ENCODE results near the gene CD44. TPM values are rescaled to one million over a fixed set of nuclear protein-coding genes. Genes with fewer than 3 reads are reported as not detected.

Gene CD44
- total RNA-seq, 5 donors from 2014 or later (not counting 1 experiment from before 2014, with no cell fraction given): 732 to 1,108 (median 781) TPM

DNA sequence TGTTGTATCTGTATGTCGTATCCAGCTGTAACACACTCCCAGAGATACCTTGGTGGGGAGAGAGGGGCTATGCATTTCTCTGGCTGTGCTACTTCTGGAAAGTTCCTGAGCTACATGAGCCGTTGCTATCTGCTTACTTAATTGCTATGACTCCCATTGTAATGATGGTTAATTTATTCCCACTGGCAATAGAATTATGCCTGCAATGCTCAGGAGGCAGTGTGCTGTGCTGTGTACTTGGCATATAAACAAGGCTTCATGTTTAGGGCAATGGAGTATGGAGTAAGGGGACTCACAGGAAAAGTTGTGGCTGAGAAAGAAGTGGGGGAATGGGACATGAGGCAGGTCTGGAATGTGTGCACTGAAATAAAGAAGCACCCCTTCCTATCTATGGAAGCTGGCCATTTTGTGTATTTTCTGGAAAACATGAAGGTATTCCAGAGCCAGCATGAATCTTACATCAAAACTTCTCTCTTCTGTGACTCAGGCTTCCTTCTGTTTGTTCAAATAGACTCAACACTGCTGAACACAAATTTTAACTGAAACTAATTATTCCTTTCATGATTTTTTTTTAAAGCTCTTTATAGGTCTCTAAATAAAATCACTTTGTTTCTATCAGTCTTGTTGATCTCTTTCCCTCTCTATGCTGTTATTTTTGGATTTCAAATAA is 40.6 kb downstream of the CD44 start:
- Mint-ChIP-seq H3K4me1 (peaks cover 88 to 92% (median 89%) of the 10 kb centered on the region in 3 donors), H3K36me3 (peaks cover 87% of the 10 kb centered on the region), H3K27me3 (no peaks in the 10 kb centered on the region), H3K4me3 (peak overlapping the region in 2 of 3 donors; percentile 28 to 69), H3K27ac (peak overlapping the region; percentile 94 to 96), H3K9me3 (no peaks in the 10 kb centered on the region)
- H3K36me3 ChIP-seq (ENCODE audit: control insufficient read depth in 2 of 2, extremely low read depth in 1 of 2, insufficient read depth in 1 of 2, low read length in 1 of 2): peaks cover 4 to 73% of the 10 kb centered on the region in 2 donors
- peaks cover 62 to 88% of the 10 kb centered on the region in 2 experiments for H3K4me1 ChIP-seq (ENCODE audit: control insufficient read depth in 1 of 2, extremely low read depth in 1 of 2, insufficient read depth in 2 of 2, low read length in 2 of 2)
- ChIA-PET POLR2A (interaction anchor here (0.6 to 6.9 kb wide), 8 partner anchors 12 to 93 kb away, joined by 3 to 81 read pairs (median 4); no protein-coding TSS in a partner anchor), CTCF (interaction anchor here (0.8 to 4.1 kb wide), 6 partner anchors 10 to 56 kb away, joined by 3 to 34 read pairs (median 3); no protein-coding TSS in a partner anchor)
- H3K27ac ChIP-seq (ENCODE audit: low read length): peak overlapping the region; percentile 58
- no peak for DNase-seq
- ATAC-seq (replicated peaks in 1 of 4): no peak
- no peaks in the 10 kb centered on the region for H3K9me3 ChIP-seq
- WGBS (ENCODE audit: insufficient coverage): no CpG with 5 or more reads among the region's 2 CpGs
- H3K27me3 ChIP-seq (replicated peaks in 1 of 2; ENCODE audit: control insufficient read depth in 2 of 2, extremely low read depth in 1 of 2, insufficient read depth in 2 of 2, low read length in 1 of 2): no peaks in the 10 kb centered on the region
- no peak overlapping the region for H3K4me3 ChIP-seq (ENCODE audit: control insufficient read depth in 1 of 2, extremely low read depth in 1 of 2, low read length in 1 of 2)

DNA sequence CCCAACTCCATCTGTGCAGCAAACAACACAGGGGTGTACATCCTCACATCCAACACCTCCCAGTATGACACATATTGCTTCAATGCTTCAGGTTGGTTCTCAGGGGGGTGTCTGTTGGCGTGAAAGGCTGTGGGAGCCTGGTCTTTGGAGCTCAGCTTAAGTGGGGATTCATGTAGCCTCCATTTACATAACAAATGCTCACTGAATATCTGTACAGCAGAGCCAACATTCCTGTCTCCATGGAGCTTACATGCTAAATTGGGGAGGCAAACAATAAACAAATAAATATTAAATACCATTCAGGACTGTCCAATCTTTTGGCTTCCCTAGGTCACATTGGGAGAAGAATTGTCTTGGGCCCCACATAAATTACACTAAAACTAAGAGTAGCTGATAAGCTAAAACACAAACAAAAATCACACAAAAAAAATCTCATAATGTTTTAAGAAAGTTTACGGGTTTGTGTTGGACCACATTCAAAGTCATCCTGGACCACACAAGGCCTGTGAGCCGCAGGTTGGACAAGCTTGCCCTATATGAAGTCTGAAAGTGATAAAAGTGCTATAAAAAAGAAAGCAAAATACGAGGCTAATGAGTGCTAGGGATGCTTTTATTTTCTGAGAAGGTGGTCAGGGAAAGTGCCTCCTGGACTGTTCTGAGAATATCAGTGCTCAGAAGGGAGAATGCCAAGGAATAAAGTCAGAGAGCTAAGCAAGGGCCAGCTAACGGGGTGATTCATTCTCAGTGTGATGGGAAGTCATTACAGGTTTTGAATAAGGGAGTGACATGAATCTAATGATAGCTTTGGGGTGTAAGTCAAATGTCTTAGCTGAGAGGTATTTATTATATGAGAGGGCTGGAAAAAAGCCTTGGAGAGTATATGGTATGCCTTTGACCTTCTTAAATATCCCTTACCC is 41.6 kb downstream of the CD44 start:
- ChIA-PET POLR2A (interaction anchor here (0.5 to 6.9 kb wide), 11 partner anchors 13 to 198 kb away, joined by 3 to 81 read pairs (median 4); no protein-coding TSS in a partner anchor), CTCF (interaction anchor here (0.5 to 4.1 kb wide), 8 partner anchors 9 to 460 kb away, joined by 3 to 34 read pairs (median 3); no protein-coding TSS in a partner anchor)
- Mint-ChIP-seq H3K4me3 (peak overlapping the region; percentile 4 to 69 (median 28)), H3K36me3 (peaks cover 86% of the 10 kb centered on the region), H3K4me1 (peaks cover 88 to 92% (median 89%) of the 10 kb centered on the region in 3 donors), H3K27me3 (no peaks in the 10 kb centered on the region), H3K9me3 (no peaks in the 10 kb centered on the region), H3K27ac (peak overlapping the region; percentile 94 to 96)
- no peak for DNase-seq
- H3K9me3 ChIP-seq: no peaks in the 10 kb centered on the region
- peak overlapping the region; percentile 58 for H3K27ac ChIP-seq (ENCODE audit: low read length)
- no peaks in the 10 kb centered on the region for H3K27me3 ChIP-seq (replicated peaks in 1 of 2; ENCODE audit: control insufficient read depth in 2 of 2, extremely low read depth in 1 of 2, insufficient read depth in 2 of 2, low read length in 1 of 2)
- WGBS (ENCODE audit: insufficient coverage): 77% methylated on average over 3 of the region's 5 CpGs
- H3K4me1 ChIP-seq (ENCODE audit: control insufficient read depth in 1 of 2, extremely low read depth in 1 of 2, insufficient read depth in 2 of 2, low read length in 2 of 2): peaks cover 59 to 82% of the 10 kb centered on the region in 2 experiments
- H3K36me3 ChIP-seq (ENCODE audit: control insufficient read depth in 2 of 2, extremely low read depth in 1 of 2, insufficient read depth in 1 of 2, low read length in 1 of 2): peaks cover 4 to 83% of the 10 kb centered on the region in 2 donors
- no peak overlapping the region for H3K4me3 ChIP-seq (ENCODE audit: control insufficient read depth in 1 of 2, extremely low read depth in 1 of 2, low read length in 1 of 2)
- no peak for ATAC-seq (replicated peaks in 1 of 4)

DNA sequence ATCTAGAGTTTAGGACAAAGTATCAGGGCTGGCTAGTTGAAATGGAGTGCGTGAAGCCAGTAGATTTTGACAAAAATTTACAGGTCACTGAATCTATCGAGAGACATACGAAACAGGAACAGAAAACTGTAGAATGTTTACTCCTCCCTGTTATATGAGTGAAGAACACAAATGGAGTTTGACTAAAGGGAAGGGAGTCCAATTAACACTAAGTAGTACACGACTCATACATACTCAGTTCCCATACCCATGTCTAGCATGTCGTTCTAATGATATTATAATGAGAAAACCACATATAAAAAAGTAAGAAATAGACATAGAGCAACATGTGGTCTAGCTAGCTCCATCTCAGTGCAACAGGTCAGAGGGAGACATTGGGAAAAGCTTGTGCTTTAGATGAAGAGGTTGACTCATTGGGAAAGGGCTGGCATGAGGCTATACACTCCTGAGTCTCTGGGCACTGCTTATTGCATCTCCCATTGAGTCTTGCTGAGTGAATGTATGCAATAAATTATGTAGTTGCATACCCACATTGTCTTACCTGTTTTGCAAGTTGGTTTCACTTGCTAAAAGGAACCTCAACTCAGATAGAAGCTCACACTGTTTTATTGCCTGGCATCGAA is 43.5 kb downstream of the CD44 start:
- ATAC-seq (replicated peaks in 1 of 4): peak in 1 of 4 experiments; percentile 5
- no peaks in the 10 kb centered on the region for H3K27me3 Mint-ChIP-seq
- no peaks in the 10 kb centered on the region for H3K9me3 Mint-ChIP-seq
- H3K36me3 Mint-ChIP-seq: peaks cover 79% of the 10 kb centered on the region
- ChIA-PET POLR2A (interaction anchor here (0.6 to 2.9 kb wide), 9 partner anchors 8 to 265 kb away, joined by 3 to 25 read pairs (median 4); no protein-coding TSS in a partner anchor), CTCF (interaction anchor here (0.7 to 1.5 kb wide), 6 partner anchors 10 to 185 kb away, joined by 3 to 5 read pairs (median 5); no protein-coding TSS in a partner anchor)
- no peak for DNase-seq
- Histone ChIP-seq H3K4me1 (ENCODE audit: control insufficient read depth in 1 of 2, extremely low read depth in 1 of 2, insufficient read depth in 2 of 2, low read length in 2 of 2) (peaks cover 49 to 69% of the 10 kb centered on the region in 2 experiments), H3K4me3 (ENCODE audit: control insufficient read depth in 1 of 2, extremely low read depth in 1 of 2, low read length in 1 of 2) (no peak overlapping the region), H3K36me3 (ENCODE audit: control insufficient read depth in 2 of 2, extremely low read depth in 1 of 2, insufficient read depth in 1 of 2, low read length in 1 of 2) (peaks cover 4 to 91% of the 10 kb centered on the region in 2 donors), H3K9me3 (no peaks in the 10 kb centered on the region), H3K27ac (ENCODE audit: low read length) (peak overlapping the region; percentile 50), H3K27me3 (replicated peaks in 1 of 2; ENCODE audit: control insufficient read depth in 2 of 2, extremely low read depth in 1 of 2, insufficient read depth in 2 of 2, low read length in 1 of 2) (no peaks in the 10 kb centered on the region)
- WGBS (ENCODE audit: insufficient coverage): 83% methylated on average over 1 of the region's 6 CpGs
- H3K27ac Mint-ChIP-seq: peak overlapping the region; percentile 92 to 94
- peaks cover 82 to 88% (median 86%) of the 10 kb centered on the region in 3 donors for H3K4me1 Mint-ChIP-seq
- peak overlapping the region; percentile 18 to 23 (median 21) for H3K4me3 Mint-ChIP-seq

- WGBS (ENCODE audit: insufficient coverage): no CpG with 5 or more reads among the region's 2 CpGs
- H3K36me3 Mint-ChIP-seq: peaks cover 79% of the 10 kb centered on the region
- peak overlapping the region; percentile 92 to 94 for H3K27ac Mint-ChIP-seq
- CTCF ChIA-PET: interaction anchor here (0.7 to 1.8 kb wide), 15 partner anchors 9 to 304 kb away, joined by 3 to 5 read pairs (median 4); no protein-coding TSS in a partner anchor
- H3K4me3 Mint-ChIP-seq: peak overlapping the region in 2 of 3 donors; percentile 18 to 29
- Histone ChIP-seq H3K4me3 (ENCODE audit: control insufficient read depth in 1 of 2, extremely low read depth in 1 of 2, low read length in 1 of 2) (no peak overlapping the region), H3K4me1 (ENCODE audit: control insufficient read depth in 1 of 2, extremely low read depth in 1 of 2, insufficient read depth in 2 of 2, low read length in 2 of 2) (peaks cover 39 to 59% of the 10 kb centered on the region in 2 experiments), H3K9me3 (no peaks in the 10 kb centered on the region), H3K27ac (ENCODE audit: low read length) (peak overlapping the region; percentile 50), H3K27me3 (replicated peaks in 1 of 2; ENCODE audit: control insufficient read depth in 2 of 2, extremely low read depth in 1 of 2, insufficient read depth in 2 of 2, low read length in 1 of 2) (no peaks in the 10 kb centered on the region), H3K36me3 (ENCODE audit: control insufficient read depth in 2 of 2, extremely low read depth in 1 of 2, insufficient read depth in 1 of 2, low read length in 1 of 2) (peaks cover 4 to 91% of the 10 kb centered on the region in 2 donors)
- ATAC-seq (replicated peaks in 1 of 4): no peak
- H3K4me1 Mint-ChIP-seq: peaks cover 80 to 88% (median 85%) of the 10 kb centered on the region in 3 donors
- H3K27me3 Mint-ChIP-seq: no peaks in the 10 kb centered on the region
- H3K9me3 Mint-ChIP-seq: no peaks in the 10 kb centered on the region
- POLR2A ChIA-PET: interaction anchor here (0.6 to 2.9 kb wide), 14 partner anchors 9 to 1195 kb away, joined by 3 to 25 read pairs (median 4); no protein-coding TSS in a partner anchor
- no peak for DNase-seq
Measured at GRCh38 chr11:35183326-35183925, 44.5 kb downstream of the CD44 start.

- WGBS (ENCODE audit: insufficient coverage): no CpG with 5 or more reads among the region's 2 CpGs
- peaks cover 4 to 92% of the 10 kb centered on the region in 2 donors for H3K36me3 ChIP-seq (ENCODE audit: control insufficient read depth in 2 of 2, extremely low read depth in 1 of 2, insufficient read depth in 1 of 2, low read length in 1 of 2)
- Mint-ChIP-seq H3K36me3 (peaks cover 77% of the 10 kb centered on the region), H3K27ac (peak overlapping the region; percentile 87 to 91), H3K9me3 (no peaks in the 10 kb centered on the region), H3K4me1 (peaks cover 73 to 88% (median 81%) of the 10 kb centered on the region in 3 donors), H3K4me3 (peak overlapping the region in 1 of 3 donors; percentile 35), H3K27me3 (no peaks in the 10 kb centered on the region)
- no peaks in the 10 kb centered on the region for H3K27me3 ChIP-seq (replicated peaks in 1 of 2; ENCODE audit: control insufficient read depth in 2 of 2, extremely low read depth in 1 of 2, insufficient read depth in 2 of 2, low read length in 1 of 2)
- no peaks in the 10 kb centered on the region for H3K9me3 ChIP-seq
- no peak overlapping the region for H3K27ac ChIP-seq (ENCODE audit: low read length)
- ATAC-seq (replicated peaks in 1 of 4) (no peak), DNase-seq (no peak)
- H3K4me1 ChIP-seq (ENCODE audit: control insufficient read depth in 1 of 2, extremely low read depth in 1 of 2, insufficient read depth in 2 of 2, low read length in 2 of 2): peaks cover 22 to 44% of the 10 kb centered on the region in 2 experiments
- ChIA-PET CTCF (interaction anchor here in 1 of 2 donors (0.6 to 1.2 kb wide), 3 partner anchors 18 to 188 kb away, joined by 3 read pairs; no protein-coding TSS in a partner anchor), POLR2A (interaction anchor here in 1 of 2 donors (0.7 kb wide), 1 partner anchor 10 kb away, joined by 3 read pairs; no protein-coding TSS in a partner anchor)
- no peak overlapping the region for H3K4me3 ChIP-seq (ENCODE audit: control insufficient read depth in 1 of 2, extremely low read depth in 1 of 2, low read length in 1 of 2)
Measured at GRCh38 chr11:35185696-35186095, 46.7 kb downstream of the CD44 start.

Data from T-cell (primary cell).